Embryonic facial prominence (tissue), 1 donor: ENCODE measurements around the gene UBXN10.

Experiments used
- DNase-seq: peaks from one replicate; pipeline ENCODE4 v3.0.0-alpha.2; 2016; ENCODE audit errors: extremely low spot score

The UBXN10 gene, protein sequence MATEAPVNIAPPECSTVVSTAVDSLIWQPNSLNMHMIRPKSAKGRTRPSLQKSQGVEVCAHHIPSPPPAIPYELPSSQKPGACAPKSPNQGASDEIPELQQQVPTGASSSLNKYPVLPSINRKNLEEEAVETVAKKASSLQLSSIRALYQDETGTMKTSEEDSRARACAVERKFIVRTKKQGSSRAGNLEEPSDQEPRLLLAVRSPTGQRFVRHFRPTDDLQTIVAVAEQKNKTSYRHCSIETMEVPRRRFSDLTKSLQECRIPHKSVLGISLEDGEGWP

DNA sequence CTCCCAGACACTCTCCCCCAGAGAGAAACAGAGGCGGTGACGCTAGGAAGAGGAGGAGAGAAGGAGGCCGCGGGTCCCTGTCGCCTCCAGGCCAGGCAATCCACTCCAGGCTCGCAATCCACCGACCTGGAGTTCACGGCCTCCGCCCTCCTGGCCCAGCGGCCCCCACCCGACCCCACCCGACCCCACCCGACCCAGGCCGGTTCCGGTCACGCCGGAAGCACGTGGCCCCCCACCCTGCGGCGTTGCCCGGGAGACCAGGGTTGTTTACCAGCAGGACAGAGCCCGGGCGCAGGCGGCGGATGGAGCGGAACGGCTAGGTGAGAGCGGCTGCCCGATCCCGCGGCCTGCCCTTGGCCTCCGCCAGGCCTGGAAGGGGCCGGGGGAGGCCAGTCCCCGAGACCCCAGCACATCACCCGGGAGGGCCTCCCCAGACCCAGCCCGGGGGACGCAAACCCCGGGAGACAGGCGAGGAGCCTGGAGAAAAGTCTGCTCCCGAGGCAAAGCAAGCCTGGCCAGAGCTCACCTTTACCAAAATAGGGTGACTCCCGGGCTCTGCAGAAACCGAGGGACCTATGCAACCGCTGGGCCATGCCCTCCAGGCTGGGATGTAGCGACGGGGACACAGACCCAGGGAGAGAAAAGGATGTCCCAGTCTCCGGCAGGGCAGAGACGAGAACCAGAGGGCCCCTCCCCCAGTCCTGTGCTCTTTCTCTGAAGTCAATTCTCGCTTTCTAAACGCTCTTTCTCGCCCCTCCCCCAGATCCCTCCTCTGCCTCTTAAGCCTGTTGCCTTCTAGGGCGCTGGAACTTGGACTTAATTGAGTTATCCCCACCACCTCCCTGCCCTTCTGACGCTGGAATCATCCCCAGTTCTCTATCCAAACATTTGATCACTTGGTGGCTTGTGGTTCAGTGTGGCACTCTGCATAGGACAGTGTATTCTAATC, at the start of gene UBXN10, which contains the start of gene PLA2G2C:
UBXN10 (plus strand) TSS at position 263 of the 949 bp plus-strand sequence. CDS start 4,466 bp downstream, outside the sequence.
PLA2G2C (minus strand) TSS at position 685 of the 949 bp plus-strand sequence. CDS start 9,155 bp downstream, outside the sequence.
- no peak for DNase-seq

DNA sequence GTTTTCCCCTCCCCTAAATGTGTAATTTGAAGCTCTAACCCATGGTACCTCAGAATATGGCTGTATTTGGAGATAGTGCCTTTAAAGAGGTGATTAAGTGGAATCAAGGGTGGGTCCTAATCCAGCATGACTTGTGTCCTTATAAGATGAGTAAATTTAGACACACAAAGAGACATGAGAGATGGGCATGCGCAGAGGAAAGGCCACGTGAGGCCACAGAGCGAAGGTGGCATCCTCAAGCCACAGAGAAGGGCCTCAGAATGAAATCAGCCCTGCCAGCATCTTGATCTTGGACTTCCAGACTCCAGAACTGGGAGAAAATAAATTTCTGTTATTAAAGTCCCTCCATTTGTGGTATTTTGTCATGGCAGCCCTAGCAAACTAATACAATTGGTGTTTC, 49.6 kb upstream of the UBXN10 start:
- DNase-seq = no peak

DNA sequence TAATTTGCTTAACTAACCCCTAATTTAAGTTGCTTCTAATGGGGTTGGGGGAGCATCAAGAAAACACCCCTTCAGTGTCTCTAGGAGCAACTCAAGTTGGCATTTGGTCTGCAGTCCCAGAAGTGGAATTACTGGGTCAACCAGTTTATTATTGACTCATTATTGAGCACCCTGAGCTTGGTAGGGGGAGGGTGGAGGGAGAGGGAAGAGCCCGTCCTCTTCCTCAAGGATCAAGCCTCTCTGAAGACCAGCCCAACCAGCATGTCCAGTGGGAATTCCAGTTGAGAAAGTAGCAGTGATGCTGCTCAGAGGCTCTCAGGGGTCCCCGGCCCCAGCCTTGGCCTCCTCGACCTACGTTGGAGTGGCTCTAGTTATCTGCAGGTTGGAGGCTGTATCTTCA, 48.8 kb upstream of the UBXN10 start:
- no peak for DNase-seq

DNA sequence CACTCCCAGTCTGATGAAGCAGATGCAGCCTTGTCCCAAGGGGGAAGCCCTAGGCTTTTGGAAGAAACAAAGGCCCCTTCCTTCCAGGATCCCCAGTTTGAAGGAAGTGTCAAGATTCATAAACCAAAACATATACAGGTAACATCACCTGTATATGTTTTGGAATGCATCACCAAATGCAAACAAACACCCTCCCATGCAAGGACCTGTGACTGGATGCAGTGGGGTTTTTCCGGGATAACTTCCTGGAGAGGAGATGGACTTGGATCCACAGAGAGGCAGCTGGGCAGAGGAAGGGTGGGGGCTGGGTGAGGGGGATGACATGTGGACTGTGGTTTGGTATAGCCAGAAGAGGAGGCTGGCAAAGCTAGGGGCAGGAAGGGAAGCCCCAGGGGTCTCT, 48.3 kb upstream of the UBXN10 start:
- no peak for DNase-seq

DNA sequence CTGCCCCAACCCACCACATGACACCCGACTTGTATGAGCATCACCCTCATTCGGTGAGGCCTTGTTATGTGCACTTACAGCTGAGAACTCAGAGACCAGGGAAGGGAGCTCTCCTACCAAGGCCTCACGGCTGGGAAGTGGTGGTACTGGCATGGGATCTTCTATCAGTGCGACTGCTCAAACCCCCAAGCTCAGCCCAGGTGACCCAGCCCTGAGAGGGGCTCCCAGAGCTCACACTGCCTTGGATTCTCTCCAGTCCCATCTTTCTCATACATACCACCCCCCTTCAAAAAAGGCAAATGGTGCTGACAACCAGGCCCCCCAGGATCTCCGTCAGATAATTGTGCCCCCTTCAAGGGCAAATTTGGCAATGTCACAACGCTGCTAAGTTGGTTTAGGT, 47.5 kb upstream of the UBXN10 start:
- DNase-seq = no peak

DNA sequence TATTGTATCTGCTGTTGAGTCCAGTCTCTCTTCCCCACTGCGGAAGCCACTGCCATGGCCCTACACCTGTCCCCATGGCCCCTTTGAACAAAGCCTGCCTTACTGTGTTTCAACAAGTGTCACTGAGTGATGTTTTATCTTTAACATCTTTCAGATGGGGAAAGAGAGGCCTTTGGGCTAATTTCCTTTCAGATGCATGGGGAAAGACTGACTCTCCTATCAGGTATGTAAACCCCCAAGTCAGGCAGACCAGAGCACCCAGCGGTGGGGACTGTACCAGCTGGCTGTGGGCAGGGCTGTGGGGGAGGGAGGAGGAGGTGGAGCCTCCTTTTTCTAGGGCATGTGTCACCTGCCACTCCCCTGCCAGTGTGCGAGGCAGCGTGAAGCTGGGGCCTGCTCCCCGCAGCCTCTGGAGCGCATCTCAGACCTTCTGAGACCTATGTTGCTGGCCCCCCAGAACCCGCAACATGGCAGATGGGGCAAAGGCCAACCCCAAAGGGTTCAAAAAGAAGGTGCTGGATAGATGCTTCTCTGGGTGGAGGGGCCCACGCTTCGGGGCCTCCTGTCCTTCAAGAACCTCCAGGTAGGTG, 46.8 kb upstream of the UBXN10 start, which contains the start of gene PLA2G2F:
PLA2G2F (plus strand) TSS at position 363 of the 590 bp plus-strand sequence; CDS start at position 468, 105 bp downstream.
- DNase-seq = no peak

DNA sequence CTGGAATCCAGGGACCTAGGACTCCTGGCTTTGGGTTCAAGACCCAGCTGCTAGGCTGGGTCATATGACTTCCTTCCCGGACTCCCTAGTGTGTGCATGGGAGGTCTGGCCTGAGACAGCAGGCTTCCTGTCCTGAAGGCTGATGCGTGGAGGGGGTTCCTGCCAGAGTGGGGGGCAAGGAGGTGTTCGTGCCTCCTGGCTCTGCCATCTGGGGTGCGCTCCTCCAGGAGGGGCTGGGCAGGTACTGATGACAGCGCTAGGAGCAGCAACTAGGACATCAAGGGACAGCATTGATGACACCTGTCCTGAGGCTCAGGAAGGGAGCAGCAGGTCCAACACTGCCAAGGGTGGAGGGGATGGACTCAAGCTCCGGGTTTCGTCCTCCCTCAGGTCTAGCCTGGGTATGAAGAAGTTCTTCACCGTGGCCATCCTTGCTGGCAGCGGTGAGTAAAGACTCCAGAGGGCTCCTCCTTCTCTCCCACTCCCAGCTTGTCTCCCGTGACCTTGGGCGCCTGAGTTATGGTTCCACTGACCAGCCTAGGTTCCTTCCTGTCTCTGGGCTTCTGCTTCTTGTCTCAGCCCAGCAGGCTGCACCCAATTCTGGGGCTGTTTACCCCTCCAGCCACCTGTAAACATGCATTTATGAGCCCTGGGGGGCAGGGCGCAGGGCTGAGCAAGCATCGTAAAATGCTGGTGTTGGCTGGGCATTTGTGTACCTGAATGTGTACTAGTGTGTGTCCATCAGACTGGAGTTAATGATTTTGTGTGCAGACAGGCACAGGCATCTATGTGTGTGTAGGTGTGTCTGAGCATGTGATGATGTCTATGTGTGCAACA, 45.9 kb upstream of the UBXN10 start:
- DNase-seq = no peak

DNA sequence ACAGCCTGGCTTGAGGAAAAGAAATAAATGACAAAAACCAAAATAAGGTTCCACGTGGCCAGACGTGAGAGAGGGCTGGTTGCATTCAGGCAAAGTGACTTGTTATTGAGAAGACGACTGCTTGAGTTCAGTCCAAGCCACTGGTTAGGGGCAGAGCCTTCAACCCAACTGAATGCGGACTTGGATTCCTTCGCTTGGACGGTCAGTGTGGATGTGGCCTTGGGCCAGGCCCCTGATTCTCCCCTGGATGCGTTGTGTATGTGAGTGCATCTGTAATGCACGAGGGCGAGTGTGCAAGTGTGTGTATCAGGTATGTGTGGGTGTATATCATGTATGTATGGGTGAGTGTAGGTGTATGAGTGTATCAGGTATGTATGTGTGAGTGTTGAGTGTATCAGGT, 44.9 kb upstream of the UBXN10 start:
- no peak for DNase-seq

DNA sequence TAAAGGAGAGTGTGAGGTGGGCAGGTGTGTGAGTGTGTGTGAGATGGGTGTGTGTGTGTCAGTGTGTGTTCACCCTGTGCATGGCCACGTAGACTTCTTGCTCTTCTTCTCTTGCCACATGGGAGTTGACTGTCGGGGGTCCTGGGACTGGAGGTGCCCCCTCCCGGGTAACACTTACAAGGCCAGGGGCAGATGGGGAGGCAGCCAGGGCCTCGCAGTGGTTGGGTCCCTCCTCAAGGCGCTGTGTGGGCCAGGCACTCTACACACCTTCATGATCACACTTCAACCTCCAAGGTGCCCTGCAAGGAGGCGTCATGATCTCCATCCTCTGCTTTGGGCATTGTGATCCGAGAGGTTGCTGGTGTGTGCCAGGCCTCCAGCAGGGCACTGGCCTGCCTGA, 44.4 kb upstream of the UBXN10 start:
- no peak for DNase-seq

DNA sequence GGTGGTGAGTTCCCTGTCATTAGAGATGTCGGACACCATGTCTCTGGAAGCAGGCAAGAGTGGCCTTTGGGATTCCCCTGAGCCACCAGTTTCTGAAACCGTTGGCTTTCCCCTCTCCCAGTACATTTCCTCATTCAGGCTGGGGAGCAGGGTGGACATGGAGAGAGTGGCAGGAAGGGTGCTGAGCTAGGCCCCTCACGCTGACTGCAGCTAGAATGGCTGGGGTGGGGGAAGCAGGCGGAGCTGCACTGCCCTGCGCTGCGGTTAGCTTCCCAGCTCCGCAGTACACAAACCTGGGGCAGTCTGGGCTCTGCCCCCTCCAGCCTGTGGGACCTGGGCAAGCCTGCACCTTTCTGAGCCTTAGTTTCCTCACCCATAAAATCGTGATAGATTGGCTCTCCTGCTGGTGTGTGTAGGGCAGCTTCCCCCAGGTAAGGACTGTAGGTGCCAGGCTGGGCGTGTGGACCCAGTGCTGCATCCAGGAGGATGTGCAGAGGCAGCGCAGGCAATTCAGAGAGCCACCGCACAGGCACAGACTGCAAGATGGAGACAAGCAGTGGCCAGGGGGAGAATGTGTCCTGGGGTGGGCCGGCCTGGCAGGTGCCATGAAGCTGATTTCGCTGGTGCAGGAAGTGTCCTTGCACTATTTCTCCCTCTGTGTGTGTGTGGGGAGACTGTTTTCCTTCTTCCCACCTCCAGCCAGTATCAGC, 43.7 kb upstream of the UBXN10 start:
- DNase-seq = no peak

DNA sequence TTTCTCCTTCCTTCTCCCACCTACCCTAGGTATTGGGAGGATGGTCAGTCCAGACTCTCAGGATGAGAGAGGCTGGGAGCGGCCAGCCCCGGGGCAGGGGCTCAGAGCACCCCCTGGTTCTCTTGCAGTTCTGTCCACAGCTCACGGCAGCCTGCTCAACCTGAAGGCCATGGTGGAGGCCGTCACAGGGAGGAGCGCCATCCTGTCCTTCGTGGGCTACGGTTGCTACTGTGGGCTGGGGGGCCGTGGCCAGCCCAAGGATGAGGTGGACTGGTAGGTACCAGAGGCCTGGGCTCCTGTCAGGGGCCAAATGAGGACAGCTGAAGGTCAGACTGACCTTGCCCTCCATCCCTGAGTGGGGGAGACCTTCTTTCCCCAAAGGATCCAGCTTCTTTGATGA, 42.6 kb upstream of the UBXN10 start:
- no peak for DNase-seq

DNA sequence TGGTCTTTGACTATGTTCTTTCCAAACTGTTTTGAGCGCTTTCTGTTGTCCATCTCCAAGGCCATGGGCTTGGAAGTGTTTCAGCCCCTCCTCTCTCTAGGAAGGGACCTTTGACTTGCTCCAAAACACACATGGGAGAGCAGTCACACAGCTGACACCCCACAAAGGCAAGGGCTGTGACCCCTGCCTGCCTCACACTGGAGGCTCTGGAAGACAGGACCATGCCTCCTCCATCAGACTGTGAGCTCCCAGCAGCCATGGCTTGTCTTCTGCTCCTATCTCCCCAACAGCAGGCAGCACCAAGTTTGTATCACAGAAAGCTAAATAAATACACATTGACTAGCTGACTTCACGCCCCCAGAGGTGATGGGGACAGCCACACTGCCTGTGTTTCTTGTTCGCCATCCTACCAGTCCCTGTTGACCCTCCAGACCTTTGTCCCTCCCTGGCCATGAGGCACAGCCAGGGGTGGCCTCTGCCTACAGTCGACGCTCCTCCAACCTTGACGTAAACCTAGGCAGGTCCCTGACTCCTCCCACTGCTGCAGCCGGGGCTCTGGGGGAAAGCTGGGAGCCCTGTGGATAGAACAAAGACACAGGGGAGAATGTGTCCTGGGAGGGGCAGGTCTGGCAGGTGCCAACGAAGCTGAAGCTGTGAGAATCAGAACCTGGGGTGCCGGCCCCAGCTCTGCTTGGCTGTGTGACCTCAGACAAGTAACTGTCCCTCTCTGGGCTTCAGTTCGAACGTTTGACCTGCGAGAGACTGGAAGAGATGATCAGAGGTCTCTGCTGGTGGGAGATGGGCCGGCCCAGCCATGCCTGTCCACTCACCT, 41.9 kb upstream of the UBXN10 start:
- no peak for DNase-seq

DNA sequence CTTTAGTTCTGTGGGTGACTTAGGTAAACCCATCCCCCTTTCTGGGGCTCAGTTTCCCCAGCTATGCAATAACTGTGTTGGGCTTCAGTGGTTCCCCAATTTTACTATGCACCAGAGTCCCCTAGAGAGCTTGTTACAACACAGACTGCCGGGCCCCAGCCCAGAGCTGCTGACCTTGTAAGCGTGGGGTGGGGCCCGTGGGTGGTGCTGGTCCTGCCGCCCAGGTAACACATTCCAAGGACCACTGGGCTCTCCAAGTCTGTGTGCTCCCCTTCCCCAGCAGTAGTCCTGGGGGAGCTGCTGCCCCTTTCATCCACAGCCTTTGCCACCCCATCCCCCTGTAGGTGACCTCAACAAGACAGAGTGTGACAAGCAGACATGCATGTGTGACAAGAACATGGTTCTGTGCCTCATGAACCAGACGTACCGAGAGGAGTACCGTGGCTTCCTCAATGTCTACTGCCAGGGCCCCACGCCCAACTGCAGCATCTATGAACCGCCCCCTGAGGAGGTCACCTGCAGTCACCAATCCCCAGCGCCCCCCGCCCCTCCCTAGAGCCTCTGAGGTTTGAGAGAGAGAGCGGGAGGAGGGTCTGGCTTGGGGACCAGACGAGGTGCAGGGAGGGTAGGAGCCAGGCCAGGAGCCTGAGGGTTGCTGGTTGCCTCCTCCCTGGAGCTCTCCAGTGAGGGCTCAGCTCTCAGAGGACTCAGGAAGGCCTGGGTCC, 37.9 kb upstream of the UBXN10 start:
- DNase-seq = no peak

DNA sequence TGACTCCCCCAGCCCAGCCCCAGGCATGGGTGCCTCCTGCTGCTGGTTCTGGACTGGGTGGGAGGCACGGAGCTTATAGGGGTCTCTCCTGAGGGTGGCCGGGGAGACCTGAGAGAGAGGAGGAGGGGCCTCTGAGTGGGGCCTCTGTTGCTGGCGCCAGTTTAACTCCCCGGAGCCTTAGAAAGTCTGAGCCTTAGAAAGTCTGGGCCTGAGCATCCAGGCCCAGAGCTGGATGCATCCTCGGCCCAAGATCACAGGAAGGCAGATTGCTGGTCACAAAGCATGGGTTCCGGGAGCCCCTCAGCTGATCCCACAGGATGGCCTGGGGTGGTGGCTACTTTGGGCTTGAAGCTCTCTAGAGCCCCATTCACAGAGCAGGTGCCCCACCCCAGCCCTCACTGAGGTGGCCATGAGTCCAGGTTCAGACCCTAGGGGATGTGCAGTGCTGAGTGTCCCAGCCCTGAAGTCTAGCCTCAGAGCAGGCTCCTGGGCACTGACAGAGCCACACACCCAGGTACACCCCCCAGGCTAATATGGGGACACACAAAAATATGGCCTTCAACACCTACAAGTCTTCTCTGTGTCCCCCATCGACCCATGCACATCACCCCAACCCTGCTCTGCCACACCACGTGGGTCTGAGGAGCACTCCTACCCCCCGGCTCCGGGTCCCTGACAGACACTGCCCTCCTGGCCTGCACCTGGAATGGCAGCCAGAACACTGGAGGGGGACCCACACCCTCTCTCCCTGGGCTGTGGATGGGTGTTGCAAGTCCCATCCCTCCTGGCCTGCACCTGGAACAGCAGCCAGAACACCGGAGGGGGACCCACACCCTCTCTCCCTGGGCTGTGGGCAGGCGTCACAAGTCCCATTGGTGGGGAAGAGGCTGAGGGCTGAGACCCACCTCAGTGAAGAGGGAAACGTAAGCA, 37.1 kb upstream of the UBXN10 start:
- DNase-seq = no peak

DNA sequence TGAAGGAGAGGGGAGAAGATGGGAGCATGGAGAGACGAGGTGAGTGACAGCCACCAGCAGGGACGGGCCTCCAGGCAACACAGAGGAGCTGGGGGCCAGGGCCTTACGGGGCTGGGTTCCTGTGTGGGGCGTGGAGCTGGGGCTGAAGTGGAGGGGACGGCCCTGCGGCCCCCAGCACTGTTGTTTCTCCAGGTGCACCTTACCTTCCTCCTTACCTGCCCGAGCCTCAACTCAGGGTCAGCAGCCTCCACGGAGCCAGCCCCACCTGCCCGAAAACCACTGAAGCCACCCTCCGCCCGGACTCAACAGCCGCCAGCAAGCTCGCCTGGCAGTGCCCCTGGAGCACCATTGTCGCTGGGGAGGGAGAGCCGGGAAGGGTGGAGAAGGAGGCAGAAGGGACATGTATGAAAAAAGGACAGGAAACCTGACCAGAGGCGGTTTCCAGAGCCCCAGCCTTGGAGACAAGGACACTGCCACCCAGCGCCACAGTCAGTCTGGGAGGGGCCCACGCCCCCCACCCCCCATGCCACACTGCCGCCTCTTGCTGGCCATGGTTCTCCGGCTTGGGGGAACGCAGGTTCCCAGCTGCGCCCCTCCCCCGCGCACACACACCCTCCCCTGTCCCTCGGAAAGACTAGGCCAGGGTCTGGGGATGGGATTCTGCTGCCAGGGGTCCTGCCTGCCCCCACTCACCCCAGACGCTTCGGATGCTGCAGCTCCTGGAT, 36.1 kb upstream of the UBXN10 start:
- no peak for DNase-seq

DNA sequence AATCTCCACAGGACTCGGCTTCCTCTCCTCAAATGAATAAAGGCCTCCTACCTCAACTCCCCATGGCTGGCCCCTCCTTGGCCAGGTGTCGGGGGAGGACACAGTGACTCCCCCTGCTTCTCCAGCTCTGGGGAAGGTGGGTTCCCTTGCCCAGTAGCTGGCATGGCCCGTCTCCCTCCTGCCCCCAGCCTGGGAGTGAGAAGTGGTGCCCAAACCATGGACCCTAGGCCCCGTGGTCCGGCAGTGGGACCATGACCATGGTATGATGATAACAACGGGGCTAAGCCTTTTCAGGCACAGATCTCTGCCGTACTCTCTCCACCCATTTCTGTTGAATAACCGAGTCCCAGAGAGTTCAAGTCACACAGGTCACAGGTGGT, 35.6 kb upstream of the UBXN10 start:
- no peak for DNase-seq

DNA sequence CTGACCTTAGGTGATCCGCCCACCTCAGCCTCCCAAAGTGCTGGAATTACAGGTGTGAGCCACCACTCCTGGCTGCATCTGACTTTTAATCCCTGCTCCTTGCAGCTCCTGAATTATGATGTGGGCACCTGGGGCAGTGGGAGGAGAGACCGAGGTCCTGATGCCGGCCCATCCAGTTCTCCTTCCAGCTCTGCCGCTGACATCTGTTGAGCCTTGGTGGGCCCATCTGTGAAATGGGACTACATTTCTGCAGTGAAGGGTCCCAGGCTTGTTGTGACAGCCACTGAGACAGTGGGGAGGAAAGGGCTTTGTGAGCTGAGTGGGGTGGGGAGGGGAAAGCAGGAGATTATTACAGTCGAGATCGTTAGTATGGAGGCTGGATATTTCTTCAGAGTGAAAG, 34.9 kb upstream of the UBXN10 start:
- no peak for DNase-seq
